Testis (tissue), 3 donors: ENCODE results near the gene BCL2L1. TPM values are rescaled to one million over a fixed set of nuclear protein-coding genes. Genes with fewer than 3 reads are reported as not detected.

Source experiments
- DNase-seq: peaks from one replicate; pipeline ENCODE4 v3.0.0-alpha.2; 2019
- H3K27ac ChIP-seq, 2 donors: fragments of 200-600 bp; sonication (generic); one replicate each; pipeline ENCODE4 v1.5.1; 2019
- H3K27me3 ChIP-seq: fragments of 200-600 bp; sonication (generic); one replicate; pipeline ENCODE4 v1.5.1; 2019
- H3K36me3 ChIP-seq: fragments of 200-600 bp; sonication (generic); one replicate; pipeline ENCODE4 v1.5.1; 2017; ENCODE audit warnings: low read depth; ENCODE audit errors: missing control alignments
- H3K4me1 ChIP-seq: fragments of 200-600 bp; sonication (generic); one replicate; pipeline ENCODE4 v1.5.1; 2019
- H3K4me3 ChIP-seq, 2 donors: fragments of 200-600 bp; sonication (generic); one replicate each; pipeline ENCODE4 v1.5.1; 2017 to 2019
- H3K9me3 ChIP-seq: fragments of 200-600 bp; sonication (generic); one replicate; pipeline ENCODE4 v1.5.1; 2017
- POLR2A ChIP-seq: fragments of 450-650 bp; IDR thresholded peaks from one replicate; pipeline ENCODE4 v1.6.1; 2017; ENCODE audit warnings: antibody characterized with exemption, mild to moderate bottlenecking, moderate library complexity
- WGBS, 2 donors: methylation state at CpG; one replicate each; pipeline ENCODE4 v1.1.5; 2018; 5-methylcytosine and 5-hydroxymethylcytosine counted together
- intact Hi-C: fragments of 100-400 bp; cut with DNase I; formaldehyde crosslinking; loops from one replicate; pipeline ENCODE4 v1.15.1; 2023; ENCODE audit warnings: low total_unique reads
- polyA plus RNA-seq: library from polyadenylated mRNA; stranded (reverse); fragments of 350-450 nt; fragmentation: Illumina TruSeq; extraction: RNeasy Lipid Tissue Mini Kit (QIAGEN cat#74804); gene quantifications from one replicate; pipeline ENCODE4 v1.2.3, GENCODE V29; 2014; ENCODE audit warnings: low read depth, low replicate concordance; ENCODE audit not compliant: insufficient read depth
- total RNA-seq, 2 donors: library from RNA; depleted of rRNA; stranded (reverse); fragments of >200 nt; gene quantifications; one replicate each; pipeline ENCODE4 v1.2.3, GENCODE V29; 2016
- TF ChIP-seq, protein P1 (sequence below), 3 experiments: fragments of 450-650 bp in 2 of 3; fragments of 200-600 bp in 1 of 3; sonication (generic) in 1 of 3; IDR thresholded peaks; one replicate each; pipeline ENCODE4 v1.5.1; 2016 to 2019; ENCODE audit warnings: antibody characterized with exemption in 3 of 3, mild to moderate bottlenecking in 2 of 3, moderate library complexity in 1 of 3

Gene BCL2L1
- total and polyA plus RNA-seq, 3 donors from 2014 or later: 83.0 to 122 (median 84.7) TPM

DNA sequence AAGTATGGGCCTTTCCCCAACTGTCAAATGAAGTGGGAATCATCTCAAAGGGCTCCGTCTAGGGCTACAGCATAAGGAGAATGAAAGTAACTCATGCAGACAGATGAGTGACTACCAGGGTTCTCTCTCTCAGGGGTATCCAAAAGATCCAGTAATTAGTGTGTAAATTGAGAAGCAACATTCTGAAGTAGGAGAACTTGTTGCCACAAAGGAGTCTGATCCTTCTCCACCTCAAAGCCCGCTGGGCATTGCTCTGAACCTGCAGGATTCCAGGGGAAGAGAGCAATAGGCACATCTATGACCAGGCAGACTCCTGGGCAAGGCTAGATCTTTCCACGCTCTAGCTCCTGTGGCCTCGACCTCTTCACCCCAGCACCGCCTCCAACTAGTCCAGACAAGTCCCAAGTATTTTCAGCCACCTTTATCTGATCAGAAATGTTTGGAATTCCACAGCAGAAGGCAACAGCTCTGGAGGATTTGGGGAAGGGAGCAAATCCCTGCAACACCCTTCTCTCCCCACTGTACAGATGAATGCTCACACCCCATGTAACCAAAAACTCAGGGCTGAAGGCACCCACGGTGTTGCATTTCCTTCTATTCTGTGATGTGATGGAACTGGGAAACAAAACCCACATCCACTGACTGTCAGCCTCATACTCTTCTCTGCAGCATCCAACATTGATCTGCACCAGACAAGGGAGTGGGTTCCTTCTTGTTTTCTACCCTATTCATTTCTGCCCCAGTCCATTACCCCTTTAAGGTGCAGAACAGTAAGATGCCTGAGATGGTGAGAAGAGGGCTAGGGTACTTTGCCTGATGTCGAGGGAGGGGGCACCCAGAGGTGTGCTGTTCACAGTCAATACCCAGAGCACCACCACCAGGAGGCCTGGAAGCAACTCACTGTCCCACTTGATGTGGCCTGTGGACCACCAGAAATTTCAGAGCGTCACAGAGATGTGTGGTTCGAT is 44.0 kb downstream of the BCL2L1 start:
- intact Hi-C loops: no loop called here
- DNase-seq: peak; percentile 78
- peaks cover 86% of the 10 kb centered on the region for H3K4me1 ChIP-seq
- no peaks in the 10 kb centered on the region for H3K36me3 ChIP-seq
- 47 to 65% methylated on average over 9 of the region's 9 CpGs for WGBS, 2 donors
- H3K27ac ChIP-seq: peak overlapping the region; percentile 78 to 87
- no peaks in the 10 kb centered on the region for H3K9me3 ChIP-seq
- no peak for TF ChIP-seq POLR2A
- TF ChIP-seq, protein P1, sequence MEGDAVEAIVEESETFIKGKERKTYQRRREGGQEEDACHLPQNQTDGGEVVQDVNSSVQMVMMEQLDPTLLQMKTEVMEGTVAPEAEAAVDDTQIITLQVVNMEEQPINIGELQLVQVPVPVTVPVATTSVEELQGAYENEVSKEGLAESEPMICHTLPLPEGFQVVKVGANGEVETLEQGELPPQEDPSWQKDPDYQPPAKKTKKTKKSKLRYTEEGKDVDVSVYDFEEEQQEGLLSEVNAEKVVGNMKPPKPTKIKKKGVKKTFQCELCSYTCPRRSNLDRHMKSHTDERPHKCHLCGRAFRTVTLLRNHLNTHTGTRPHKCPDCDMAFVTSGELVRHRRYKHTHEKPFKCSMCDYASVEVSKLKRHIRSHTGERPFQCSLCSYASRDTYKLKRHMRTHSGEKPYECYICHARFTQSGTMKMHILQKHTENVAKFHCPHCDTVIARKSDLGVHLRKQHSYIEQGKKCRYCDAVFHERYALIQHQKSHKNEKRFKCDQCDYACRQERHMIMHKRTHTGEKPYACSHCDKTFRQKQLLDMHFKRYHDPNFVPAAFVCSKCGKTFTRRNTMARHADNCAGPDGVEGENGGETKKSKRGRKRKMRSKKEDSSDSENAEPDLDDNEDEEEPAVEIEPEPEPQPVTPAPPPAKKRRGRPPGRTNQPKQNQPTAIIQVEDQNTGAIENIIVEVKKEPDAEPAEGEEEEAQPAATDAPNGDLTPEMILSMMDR (IDR thresholded peaks at IDR 0.05): no peak
- no peak overlapping the region for H3K4me3 ChIP-seq
- H3K27me3 ChIP-seq: no peaks in the 10 kb centered on the region

DNA sequence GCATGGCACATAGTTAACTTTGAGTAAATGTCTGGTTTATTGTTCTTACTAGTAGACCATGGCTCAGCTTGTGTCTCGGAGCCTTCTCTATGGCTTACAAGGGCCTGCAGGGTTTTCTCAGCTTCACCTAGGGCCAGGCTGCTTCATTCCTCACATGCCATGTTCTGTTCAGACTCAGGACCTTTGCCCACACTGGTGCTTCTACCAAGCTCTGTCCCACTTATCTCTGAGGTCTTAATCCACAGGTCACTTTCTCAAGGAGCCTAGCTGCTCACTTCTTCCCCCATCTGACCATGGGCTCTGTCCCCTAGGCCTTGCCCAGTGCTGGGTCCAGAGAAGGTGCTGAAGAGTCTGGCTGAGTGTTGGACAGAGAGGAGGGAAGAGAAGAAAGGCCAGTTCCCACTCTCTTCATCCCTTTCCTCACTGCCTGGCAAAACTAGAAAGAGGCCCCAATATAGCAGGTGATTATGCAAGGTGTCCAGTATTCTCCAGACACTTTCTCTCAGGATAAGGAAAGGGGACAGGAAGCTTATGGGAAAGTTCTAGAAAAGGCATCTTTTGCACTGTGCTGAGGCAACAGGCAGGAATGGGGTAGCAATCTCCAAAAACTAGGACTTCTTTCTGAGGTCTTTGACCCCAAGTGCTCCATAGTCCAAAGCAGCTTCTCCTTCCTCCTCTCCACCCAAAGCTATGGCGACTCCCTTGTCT is 45.0 kb downstream of the BCL2L1 start:
- intact Hi-C loops: no loop called here
- Histone ChIP-seq H3K9me3 (no peaks in the 10 kb centered on the region), H3K27me3 (no peaks in the 10 kb centered on the region), H3K4me1 (peaks cover 82% of the 10 kb centered on the region), H3K27ac (peak overlapping the region; percentile 78 to 87), H3K36me3 (no peaks in the 10 kb centered on the region), H3K4me3 (no peak overlapping the region)
- WGBS, 2 donors: 75 to 82% methylated on average over 2 of the region's 2 CpGs
- TF ChIP-seq, protein P1 (IDR thresholded peaks at IDR 0.05): no peak
- DNase-seq: no peak

DNA sequence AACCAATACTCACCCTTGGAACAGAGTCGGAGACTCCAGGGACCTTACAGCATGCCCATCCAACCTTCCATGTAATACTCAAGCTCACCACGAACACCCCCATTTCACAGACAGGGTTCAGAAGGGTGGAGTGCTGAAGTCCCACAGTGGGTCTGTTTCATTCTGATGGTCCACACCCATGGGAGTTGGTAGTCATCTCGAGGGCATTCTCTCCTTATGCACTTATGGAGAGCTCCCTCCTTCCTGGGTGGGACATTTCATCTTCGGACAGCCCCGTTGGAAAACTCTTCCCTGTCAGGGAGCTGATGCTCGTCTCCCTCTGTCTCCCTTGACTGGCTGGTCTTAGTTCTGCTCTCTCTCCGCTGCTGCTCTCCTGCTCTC is 46.1 kb downstream of the BCL2L1 start:
- WGBS, 2 donors: 82 to 90% methylated on average over 6 to 7 of the region's 7 CpGs
- Histone ChIP-seq H3K4me1 (peaks cover 77% of the 10 kb centered on the region), H3K4me3 (no peak overlapping the region), H3K36me3 (no peaks in the 10 kb centered on the region), H3K27ac (peak overlapping the region; percentile 56 to 87), H3K27me3 (no peaks in the 10 kb centered on the region), H3K9me3 (no peaks in the 10 kb centered on the region)
- TF ChIP-seq, protein P1 (IDR thresholded peaks at IDR 0.05): no peak
- TF ChIP-seq POLR2A: no peak
- DNase-seq: no peak
- intact Hi-C loops: no loop called here

DNA sequence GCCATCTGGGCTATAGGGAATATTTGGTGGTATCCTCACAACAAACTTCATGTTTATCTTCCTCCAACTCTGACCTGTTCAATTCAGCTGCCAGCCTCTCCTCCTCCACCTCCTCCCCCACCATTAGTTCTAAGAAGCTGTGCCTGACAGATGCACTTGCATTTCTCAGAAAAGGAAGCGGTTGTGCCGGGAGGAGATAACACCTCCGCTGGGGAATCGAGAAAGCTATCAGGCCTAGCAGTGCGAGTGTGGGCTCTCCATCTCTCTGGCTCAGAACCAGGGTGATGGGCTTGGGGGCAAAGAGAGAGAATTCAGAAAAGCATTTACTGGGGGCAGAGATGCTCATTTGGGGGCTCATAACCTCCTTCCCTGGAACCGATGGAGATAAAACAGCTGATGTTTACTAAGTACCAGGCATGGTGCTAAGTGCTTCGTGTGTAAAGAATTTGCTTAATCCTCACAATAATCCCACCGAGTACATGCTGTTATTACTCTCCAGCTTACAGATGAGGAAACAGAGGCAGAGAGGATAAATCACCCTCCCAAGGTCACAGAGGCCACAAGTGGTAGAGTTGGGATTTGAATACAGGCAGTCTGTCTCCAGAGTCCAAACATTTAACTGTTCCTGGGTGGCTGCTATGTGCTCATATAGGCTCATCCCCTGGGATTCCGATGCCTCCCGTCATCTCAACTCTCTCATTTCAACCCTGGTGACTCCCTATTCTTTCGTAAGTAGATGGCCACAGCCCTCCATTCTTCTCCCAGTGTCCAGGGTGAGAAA is 46.6 kb downstream of the BCL2L1 start:
- no peaks in the 10 kb centered on the region for H3K36me3 ChIP-seq
- peak; percentile 69 for DNase-seq
- TF ChIP-seq, protein P1 (IDR thresholded peaks at IDR 0.05): no peak
- H3K9me3 ChIP-seq: no peaks in the 10 kb centered on the region
- 48 to 58% methylated on average over 11 of the region's 11 CpGs for WGBS, 2 donors
- no peaks in the 10 kb centered on the region for H3K27me3 ChIP-seq
- intact Hi-C loops: no loop called here
- peaks cover 76% of the 10 kb centered on the region for H3K4me1 ChIP-seq
- no peak overlapping the region for H3K4me3 ChIP-seq
- H3K27ac ChIP-seq: peak overlapping the region; percentile 56 to 87
